ENCODE data around the gene UGT1A9.

UGT1A9 gene

DNA sequence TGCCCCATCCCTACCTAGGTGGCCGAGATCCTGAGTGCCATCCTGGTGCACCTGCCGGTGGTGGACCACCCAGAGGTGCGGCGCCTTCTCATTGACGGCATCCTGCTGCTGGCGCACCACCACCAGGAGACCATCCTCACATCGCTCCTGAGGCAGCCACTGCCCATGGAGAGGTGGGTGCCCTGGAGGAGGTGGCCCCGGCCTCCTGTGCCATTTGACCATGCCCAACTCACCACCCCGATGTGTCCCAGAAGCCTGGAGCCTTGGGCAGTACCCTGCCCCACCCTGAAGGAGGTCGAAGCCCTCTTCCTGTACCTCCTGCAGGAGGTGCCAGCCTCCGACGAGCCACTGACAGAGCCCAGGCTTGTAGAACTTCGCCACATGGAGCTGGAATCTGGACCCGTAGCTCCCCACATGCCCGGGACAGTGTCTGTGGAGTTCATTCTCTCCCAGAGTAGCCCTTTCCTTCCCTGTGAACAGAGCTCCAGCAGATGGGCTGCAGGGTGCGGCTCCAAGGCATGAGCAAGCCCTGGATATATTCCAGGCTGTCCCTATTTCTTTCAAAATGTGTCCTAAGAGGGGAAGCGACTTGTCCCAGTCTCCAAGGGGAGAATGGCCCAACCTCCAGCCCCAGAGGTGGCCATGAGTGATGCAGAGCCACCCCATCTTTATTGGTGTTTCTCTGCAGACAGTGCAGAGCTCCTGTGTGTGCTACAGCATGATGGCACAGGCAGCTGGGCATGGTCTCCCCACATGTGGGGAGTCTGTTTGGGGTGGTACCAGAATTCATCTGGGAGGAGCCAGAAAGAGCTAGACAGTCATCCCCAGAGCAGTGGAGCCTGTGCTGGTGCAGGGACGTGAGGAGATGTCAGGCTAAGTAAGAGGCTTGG, 148.4 kb downstream of the UGT1A9 start:
- no peak for DNase-seq

- no peak for DNase-seq
Measured at GRCh38 chr2:233820774-233821105, 149.0 kb downstream of the UGT1A9 start.

GRCh38 chr2:233821196-233821595, 149.5 kb downstream of the UGT1A9 start:
- no peak for DNase-seq

DNA sequence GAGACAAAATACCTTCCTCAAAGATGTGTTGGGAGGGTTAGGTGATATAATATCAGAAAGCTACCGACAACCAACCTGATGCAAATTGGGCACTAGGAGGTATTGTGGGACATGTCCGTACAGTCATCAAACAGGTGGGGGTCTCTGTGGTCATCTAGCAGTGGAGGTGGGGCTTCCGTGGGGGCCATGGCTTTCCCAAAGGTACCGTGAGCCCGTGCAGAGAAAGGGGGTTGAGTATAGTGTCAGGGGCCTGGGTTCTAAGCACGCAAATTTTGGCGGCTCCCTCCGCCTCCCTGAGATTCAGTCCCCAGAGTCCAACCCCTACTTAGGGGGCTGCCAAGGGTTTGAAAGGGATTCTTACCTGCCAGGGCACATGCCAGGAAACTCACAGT, 150.0 kb downstream of the UGT1A9 start:
- no peak for DNase-seq

DNA sequence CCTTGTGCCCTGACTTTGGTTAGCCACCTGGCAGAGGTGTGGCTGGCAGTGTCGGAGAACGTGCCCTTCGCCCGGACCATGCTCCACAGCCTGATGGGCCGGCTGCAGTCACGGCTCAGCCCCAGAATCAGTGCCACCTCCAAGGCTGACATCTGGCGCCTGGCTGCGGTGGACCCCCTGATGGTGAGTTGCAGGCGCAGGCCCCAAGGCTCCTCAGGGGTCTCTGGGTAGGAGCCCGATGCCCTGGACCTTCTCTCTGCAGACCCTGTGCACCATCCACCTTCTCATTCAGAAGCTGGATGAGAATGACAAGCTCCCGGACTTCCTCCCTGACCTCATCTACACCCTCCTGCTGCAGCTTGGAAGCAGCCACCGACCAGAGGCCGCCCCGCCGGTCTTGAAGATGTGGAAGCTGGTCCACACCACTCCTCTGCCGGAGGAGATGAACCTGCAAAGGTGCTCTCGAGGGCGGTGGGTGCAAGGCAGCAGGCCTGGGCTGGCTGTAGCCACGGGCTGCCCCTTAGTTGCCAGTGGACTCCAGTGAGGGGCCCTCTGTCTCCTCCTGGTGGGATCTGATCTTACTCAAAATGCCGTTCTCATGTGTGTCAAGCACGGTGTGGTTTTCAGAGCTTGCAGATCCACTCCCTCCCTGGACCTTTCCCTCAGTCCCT, 150.5 kb downstream of the UGT1A9 start:
- DNase-seq = no peak
